Testis (tissue), 2 donors: ENCODE data around the gene OXLD1.

Experiments used
- POLR2A ChIP-seq: fragments of 450-650 bp; IDR thresholded peaks from one replicate; pipeline ENCODE4 v1.6.1; 2017; ENCODE audit warnings: antibody characterized with exemption, mild to moderate bottlenecking, moderate library complexity
- TF ChIP-seq, protein P1 (sequence below), 3 experiments: fragments of 450-650 bp in 2 of 3; fragments of 200-600 bp in 1 of 3; sonication (generic) in 1 of 3; IDR thresholded peaks; one replicate each; pipeline ENCODE4 v1.5.1; 2016 to 2019; ENCODE audit warnings: antibody characterized with exemption in 3 of 3, mild to moderate bottlenecking in 2 of 3, moderate library complexity in 1 of 3

DNA sequence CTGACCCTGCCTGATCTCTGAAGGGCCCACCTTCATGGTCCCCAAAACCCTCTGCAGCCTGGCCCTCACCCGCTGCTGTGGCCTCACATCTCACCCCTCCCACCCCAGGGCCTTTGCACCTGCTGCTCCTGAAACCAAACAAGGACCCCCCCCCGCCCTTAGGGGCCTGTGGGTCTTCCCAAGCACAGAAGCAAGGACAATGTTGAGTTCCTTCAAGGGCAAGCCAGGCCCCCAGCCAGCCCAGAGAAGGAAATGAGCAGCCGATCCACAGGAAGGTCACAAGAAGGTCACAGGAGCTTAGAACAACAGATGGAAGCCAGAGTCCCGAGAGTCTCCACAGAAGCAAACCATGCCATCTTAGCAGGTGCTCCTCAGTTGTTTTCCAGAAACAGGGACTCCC, 9.6 kb downstream of the OXLD1 start:
- TF ChIP-seq, protein P1, sequence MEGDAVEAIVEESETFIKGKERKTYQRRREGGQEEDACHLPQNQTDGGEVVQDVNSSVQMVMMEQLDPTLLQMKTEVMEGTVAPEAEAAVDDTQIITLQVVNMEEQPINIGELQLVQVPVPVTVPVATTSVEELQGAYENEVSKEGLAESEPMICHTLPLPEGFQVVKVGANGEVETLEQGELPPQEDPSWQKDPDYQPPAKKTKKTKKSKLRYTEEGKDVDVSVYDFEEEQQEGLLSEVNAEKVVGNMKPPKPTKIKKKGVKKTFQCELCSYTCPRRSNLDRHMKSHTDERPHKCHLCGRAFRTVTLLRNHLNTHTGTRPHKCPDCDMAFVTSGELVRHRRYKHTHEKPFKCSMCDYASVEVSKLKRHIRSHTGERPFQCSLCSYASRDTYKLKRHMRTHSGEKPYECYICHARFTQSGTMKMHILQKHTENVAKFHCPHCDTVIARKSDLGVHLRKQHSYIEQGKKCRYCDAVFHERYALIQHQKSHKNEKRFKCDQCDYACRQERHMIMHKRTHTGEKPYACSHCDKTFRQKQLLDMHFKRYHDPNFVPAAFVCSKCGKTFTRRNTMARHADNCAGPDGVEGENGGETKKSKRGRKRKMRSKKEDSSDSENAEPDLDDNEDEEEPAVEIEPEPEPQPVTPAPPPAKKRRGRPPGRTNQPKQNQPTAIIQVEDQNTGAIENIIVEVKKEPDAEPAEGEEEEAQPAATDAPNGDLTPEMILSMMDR (IDR thresholded peaks at IDR 0.05) = no peak
- no peak for TF ChIP-seq POLR2A
